ENCODE data around the gene VSTM2B. TPM values are rescaled to one million over a fixed set of nuclear protein-coding genes. Genes with fewer than 3 reads are reported as not detected.
"Not testable (repeated sequence)": the region's sequence is repeated elsewhere in the genome, so short reads cannot be mapped to it uniquely, and the experiment has no call there.

The VSTM2B gene
- polyA plus RNA-seq, 3 donors: 0.17 to 0.69 (median 0.29) TPM

- no peak for DNase-seq (ENCODE audit: low read depth in 3 of 3, low spot score in 2 of 3)
Measured at GRCh38 chr19:29544656-29545360, 19.0 kb downstream of the VSTM2B start.

- not testable (repeated sequence) for DNase-seq (ENCODE audit: low read depth in 3 of 3, low spot score in 2 of 3)
Measured at GRCh38 chr19:29545447-29545846, 19.7 kb downstream of the VSTM2B start.

- DNase-seq (ENCODE audit: low read depth in 3 of 3, low spot score in 2 of 3): no peak
Measured at GRCh38 chr19:29545866-29546582, 20.2 kb downstream of the VSTM2B start.

GRCh38 chr19:29546583-29547190, 20.9 kb downstream of the VSTM2B start:
- DNase-seq (ENCODE audit: low read depth in 3 of 3, low spot score in 2 of 3): no peak

GRCh38 chr19:29547361-29547960, 21.7 kb downstream of the VSTM2B start:
- DNase-seq (ENCODE audit: low read depth in 3 of 3, low spot score in 2 of 3): no peak

- no peak for DNase-seq (ENCODE audit: low read depth in 3 of 3, low spot score in 2 of 3)
Measured at GRCh38 chr19:29547981-29548380, 22.2 kb downstream of the VSTM2B start.

DNA sequence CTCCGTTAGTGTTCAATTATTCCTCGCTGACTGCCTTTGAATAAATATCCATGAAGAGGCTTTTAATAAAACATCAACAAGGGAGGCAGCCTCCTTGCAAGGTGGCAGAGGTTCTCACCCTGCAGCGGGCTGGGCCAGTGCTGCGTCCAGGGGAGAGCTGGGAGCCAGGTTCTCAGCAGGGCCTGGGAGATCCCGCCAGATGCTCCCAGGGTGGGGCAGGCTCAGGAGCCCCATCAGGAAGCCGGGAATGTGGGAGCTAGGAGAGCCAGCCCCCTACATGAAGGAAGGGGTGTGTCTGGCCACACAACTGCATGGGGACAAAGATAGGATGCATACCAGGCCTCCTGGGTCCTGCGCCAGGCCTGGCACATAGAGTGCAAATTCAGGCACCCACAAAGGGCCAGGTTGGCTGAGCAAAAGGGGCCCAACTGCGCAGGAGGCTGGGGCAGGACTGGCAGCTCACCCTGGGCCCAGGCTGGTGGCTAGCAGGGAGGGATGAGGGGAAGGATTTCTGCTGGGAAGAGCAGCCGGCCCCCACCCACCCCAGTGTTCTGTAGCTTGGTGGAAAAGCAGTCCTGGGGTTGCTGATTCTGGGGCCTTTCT, 22.8 kb downstream of the VSTM2B start:
- no peak for DNase-seq (ENCODE audit: low read depth in 3 of 3, low spot score in 2 of 3)

- DNase-seq (ENCODE audit: low read depth in 3 of 3, low spot score in 2 of 3): no peak
Measured at GRCh38 chr19:29549105-29550070, 23.6 kb downstream of the VSTM2B start.

GRCh38 chr19:29550896-29551295, 25.1 kb downstream of the VSTM2B start:
- DNase-seq (ENCODE audit: low read depth in 3 of 3, low spot score in 2 of 3): no peak

GRCh38 chr19:29551774-29552173, 26.0 kb downstream of the VSTM2B start:
- no peak for DNase-seq (ENCODE audit: low read depth in 3 of 3, low spot score in 2 of 3)

GRCh38 chr19:29552454-29553280, 26.9 kb downstream of the VSTM2B start:
- no peak for DNase-seq (ENCODE audit: low read depth in 3 of 3, low spot score in 2 of 3)

DNA sequence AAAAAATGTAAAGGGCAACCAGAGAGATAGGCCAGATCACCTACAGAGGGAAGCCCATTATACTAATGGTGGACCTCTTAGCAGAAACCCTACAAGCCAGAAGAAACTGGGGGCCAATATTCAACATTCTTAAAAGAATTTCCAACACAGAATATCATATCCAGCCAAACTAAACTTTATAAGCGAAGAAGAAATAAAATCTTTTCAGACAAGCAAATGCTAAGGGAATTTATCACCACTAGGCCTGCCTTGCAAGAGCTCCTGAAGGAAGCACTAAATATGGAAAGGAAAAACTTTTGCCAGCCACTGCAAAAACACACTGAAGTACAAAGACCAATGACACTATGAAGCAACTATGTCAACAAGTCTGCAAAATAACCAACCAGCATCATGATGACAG, 28.4 kb downstream of the VSTM2B start:
- DNase-seq (ENCODE audit: low read depth in 3 of 3, low spot score in 2 of 3): no peak

- DNase-seq (ENCODE audit: low read depth in 3 of 3, low spot score in 2 of 3): not testable (repeated sequence)
Measured at GRCh38 chr19:29559110-29559509, 33.3 kb downstream of the VSTM2B start.

GRCh38 chr19:29559743-29560142, 33.9 kb downstream of the VSTM2B start:
- no peak for DNase-seq (ENCODE audit: low read depth in 3 of 3, low spot score in 2 of 3)

DNA sequence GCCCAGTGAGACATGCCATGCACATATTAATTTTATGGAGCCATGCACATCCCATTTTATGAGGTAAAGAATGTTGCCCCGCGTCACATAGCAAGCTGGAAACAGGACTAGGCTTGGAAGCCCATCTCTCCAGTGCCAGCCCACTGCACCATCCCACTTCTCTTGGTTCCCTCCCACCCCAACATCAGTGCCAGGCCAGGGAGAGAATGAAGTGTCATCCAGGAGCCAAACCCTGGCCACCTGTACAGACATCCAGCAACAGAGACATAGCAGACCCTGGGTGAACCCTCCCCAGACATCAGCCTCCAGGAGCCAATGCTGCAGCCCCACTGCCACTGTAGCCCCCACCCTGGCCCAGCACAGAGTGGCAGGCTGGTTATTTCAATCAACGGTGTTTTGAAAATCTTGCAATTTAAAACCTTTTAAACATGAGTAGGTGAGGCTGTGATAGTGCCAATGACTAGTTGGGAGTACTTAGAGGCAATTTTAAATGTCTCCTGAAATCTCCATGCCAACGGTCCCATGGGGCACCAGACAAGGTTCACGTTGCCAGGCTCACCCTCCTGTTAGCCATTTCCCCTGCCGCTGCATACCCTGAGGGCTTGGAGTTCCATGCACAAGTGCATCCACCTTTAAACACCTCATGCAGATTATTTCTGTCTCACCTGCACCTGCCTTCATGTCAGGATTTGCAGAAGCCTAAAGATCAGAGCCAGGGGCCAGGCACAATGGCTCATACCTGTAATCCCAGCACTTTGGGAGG, 34.7 kb downstream of the VSTM2B start:
- DNase-seq (ENCODE audit: low read depth in 3 of 3, low spot score in 2 of 3): no peak

GRCh38 chr19:29561601-29562000, 35.8 kb downstream of the VSTM2B start:
- no peak for DNase-seq (ENCODE audit: low read depth in 3 of 3, low spot score in 2 of 3)

GRCh38 chr19:29562299-29563297, 36.8 kb downstream of the VSTM2B start:
- DNase-seq (ENCODE audit: low read depth in 3 of 3, low spot score in 2 of 3): no peak
